ENCODE measurements around the gene TBCA.

TBCA gene

GRCh38 chr5:77775790-77776553 lies at the start of gene TBCA:
Gene TBCA, minus strand, starts transcription at chr5:77776339. Its CDS starts 82 bp downstream, at chr5:77776257.
- DNase-seq = peak; percentile 90

DNA sequence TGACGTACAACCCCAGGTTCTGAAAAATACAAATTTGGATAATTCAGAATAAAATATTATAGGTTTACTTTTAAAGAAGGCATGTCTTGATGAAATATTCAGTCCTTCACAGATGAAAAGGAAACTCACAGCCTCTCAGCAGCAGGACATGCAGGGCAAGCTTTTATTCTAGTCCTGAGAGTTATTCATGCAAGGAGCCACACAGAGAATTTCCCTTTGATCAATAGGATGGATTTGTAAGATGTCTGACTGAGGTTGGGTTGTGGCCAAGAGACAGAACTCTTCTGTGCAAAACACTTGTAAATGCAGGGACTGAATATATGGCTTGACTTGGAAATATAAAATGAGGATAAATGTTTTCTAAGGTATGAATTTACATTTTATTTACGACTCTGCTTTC lies 48.8 kb upstream of the TBCA start:
- no peak for DNase-seq

- DNase-seq = no peak
These were observed 40.5 kb upstream of the TBCA start for GRCh38 chr5:77816686-77817085.

- no peak for DNase-seq
These were observed 36.9 kb upstream of the TBCA start for GRCh38 chr5:77812926-77813589.

GRCh38 chr5:77806213-77806843 lies 30.2 kb upstream of the TBCA start:
- DNase-seq = no peak

GRCh38 chr5:77798456-77798855 lies 22.3 kb upstream of the TBCA start:
- DNase-seq = no peak

DNA sequence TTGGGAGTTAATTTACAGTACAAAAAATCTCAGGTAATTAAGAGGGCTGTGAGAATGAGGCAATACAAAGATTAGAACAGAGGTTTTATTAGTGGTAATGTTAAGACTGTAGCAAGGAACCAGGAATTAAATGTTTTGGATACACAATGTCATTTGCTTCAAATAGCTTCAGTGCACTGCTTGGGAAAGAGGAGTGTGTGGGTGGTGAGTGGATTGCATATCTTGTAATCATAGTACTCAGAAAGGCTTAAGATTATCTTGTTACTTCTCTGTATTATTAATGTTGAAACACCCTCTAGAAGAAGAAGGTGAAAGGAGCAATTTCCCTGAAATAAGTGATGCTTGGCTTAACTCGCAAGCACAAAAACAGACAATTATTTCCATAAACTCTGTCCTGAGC lies 21.0 kb upstream of the TBCA start:
- DNase-seq = no peak

DNA sequence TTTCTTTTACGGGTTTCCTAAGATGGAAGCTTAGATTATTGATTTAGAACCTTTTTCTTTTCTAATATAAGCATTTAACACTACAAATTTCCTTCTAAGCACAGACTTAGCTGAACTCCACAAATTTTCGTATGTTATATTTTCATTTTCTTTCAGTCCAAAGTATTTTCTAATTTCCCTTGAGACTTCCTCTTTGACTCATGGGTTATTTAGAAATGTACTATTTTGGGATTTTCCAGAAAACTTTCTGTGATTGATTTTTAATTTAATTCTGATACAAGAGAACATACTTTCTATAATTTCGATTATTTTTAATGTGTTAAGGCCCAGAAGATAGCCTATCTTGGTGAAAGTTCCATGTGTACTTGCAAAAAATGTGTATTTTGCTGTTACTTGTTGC lies 19.7 kb upstream of the TBCA start:
- no peak for DNase-seq

DNA sequence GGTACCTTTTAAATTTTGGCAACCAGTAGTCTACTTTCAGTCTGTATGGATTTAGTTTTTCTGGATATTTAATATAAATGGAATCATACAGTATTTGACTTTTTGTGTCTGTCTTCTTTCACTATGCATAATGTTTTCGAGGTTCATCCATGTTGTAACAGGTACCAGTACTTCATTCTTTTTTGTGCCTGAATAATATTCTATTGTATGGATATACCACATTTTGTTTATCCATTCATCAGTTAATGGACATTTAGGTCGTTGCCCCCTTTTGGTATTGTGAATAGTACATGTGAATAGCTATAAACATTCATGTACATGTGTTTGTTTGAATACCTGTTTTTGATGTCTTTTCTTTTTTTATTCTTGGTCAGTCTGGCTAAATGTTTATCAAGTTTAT lies 19.1 kb upstream of the TBCA start:
- DNase-seq = no peak

DNA sequence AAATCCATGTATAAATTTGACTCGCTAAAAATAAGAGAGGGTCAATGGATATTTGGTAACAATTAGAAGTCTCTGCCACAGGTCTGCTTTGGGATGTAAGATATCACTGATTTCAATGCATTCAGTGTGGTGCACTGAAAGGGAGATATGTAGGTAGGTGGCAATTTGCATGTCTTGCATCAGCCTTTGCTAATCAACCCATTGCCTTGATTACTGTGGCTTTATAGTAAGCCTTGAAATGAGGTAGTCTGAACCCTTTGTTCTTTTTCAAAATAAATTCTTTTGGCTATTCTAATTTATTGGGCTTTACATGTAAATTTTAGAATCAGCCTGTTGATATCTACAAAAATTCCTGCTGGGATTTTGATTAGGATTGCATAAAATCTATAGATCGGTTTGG lies 15.8 kb upstream of the TBCA start:
- no peak for DNase-seq

- no peak for DNase-seq
These were observed 15.2 kb upstream of the TBCA start for GRCh38 chr5:77791356-77791755.

GRCh38 chr5:77785229-77785628 lies 9.1 kb upstream of the TBCA start:
- DNase-seq = no peak

- no peak for DNase-seq
These were observed 8.6 kb upstream of the TBCA start for GRCh38 chr5:77784735-77785134.

GRCh38 chr5:77781076-77781475 lies 4.9 kb upstream of the TBCA start:
- no peak for DNase-seq

- no peak for DNase-seq
These were observed 2.8 kb upstream of the TBCA start for GRCh38 chr5:77778881-77779438.

GRCh38 chr5:77778398-77778797 lies 2.3 kb upstream of the TBCA start:
- DNase-seq = no peak

DNA sequence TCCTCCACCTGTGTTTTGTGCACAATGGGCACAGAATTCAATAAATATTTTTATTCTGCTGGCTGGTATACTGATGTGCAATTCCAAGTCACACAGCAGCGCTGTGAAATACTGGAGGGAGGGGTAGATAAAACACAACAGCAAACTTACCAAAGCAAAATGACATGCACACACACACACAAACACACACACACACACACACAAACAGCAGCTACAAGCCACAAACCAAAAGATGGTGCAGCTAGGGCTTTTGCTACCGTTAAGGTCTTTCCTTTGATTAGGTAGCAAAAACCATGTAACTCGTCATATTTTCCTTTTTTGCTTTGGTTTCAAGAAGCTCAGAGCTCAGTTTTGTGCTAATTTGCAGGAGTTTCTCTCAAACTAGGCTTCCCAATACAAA lies 1.8 kb upstream of the TBCA start:
- DNase-seq = no peak

DNA sequence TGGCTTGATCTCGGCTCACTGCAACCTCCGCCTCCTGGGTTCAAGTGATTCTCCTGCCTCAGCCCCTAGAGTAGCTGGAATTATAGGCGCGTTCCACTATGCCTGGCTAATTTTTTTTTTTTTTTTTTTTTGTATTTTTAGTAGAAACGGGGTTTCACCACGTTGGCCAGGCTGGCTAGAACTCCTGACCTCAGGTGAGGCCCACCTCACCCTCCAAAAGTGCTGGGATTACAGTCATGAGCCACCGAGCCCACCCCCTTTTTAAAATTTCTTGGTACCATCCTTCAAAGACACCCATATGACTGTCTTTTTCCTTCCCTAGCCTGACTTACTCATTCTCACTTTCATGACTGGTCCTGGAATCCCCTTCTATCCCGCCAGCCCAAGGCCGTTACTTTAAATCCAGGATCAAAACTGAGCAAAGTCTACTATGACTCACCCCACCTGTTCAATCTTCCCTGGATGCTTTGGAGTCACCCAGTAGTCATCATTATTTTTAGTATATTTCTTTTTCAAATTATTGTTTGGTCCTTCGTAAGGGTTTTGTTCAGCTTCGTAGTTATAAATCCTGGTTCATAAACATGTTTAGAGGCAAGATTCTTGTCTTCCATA lies 1.2 kb upstream of the TBCA start:
- DNase-seq = no peak

DNA sequence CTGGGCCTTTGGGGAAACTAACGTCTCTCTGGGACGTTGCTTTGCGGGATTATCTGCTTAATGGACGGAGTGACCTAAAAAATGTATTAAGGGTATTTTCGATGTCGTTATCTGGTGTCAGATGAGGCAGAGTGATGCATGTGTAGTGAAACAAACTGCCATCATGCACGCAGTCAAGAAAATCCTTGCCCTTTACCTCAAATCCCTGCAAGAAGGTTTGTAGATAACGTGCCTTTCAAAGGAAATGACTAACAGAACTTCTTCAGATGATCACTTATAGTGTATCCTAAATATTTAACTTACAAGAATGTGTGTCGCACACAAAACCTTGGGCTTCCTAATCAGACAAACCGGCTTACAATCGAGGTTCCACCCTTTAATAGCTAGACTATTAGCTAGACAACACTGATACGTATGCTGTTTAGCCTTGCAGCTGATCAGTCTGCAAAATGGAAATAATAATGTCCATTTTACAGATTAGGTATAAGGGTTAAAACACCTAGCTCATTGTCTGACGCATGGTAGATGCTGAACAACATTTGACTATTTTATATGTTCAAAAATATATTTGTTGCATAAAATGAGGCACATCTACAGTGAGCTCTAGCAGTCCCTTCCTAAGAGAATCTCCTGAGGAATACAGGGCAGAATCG lies 541 bp upstream of the TBCA start:
- DNase-seq = no peak

- no peak for DNase-seq
These were observed 954 bp downstream of the TBCA start for GRCh38 chr5:77774981-77775789.

- DNase-seq = no peak
These were observed 2.3 kb downstream of the TBCA start for GRCh38 chr5:77773734-77774280.

GRCh38 chr5:77772729-77773128 lies 3.4 kb downstream of the TBCA start:
- no peak for DNase-seq

Measured in activated effector memory CD4-positive, alpha-beta T cell treated with Interleukin-2 at 50 U/mL for 16 hours (primary cell).